Choroid plexus epithelial cell (primary cell): ENCODE measurements around the gene HSD17B2.
A peak's percentile ranks its signal among the peaks of the same experiment; 100 is the strongest.
"Not testable (repeated sequence)": the region's sequence is repeated elsewhere in the genome, so short reads cannot be mapped to it uniquely, and the experiment has no call there.

Source experiments
- DNase-seq: peaks from one replicate; pipeline ENCODE4 v3.0.0-alpha.2; 2010; ENCODE audit warnings: low read depth
- H3K4me3 ChIP-seq: 2 replicates; pipeline ENCODE4 v1.5.1; 2011; ENCODE audit warnings: low read depth, mild to moderate bottlenecking, control low read depth, low read length, moderate library complexity
- TF ChIP-seq, protein P1 (sequence below): conservative IDR thresholded peaks from 2 replicates; pipeline ENCODE4 v1.5.1; 2011; ENCODE audit warnings: low read depth, mild to moderate bottlenecking, control low read depth, inconsistent platforms, low read length, moderate library complexity

Gene HSD17B2

DNA sequence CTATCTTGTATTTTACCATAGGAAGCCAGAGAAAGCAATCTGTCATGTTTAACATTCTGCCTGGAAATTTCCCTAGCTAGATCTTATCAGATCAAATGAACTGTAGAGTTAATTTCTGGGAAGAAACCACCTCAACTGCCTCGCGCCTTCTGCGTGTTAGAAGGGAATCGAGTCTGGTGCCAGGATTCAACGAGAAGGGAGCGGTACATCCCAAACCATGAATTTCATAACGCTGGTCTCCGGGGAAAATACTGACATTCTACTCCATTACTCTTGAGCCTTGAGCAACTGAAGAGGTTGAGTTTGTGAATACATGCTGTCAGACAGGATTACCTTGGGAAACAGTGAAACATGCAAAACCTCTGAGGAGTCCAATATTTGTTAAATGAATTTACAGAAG lies 99.8 kb downstream of the HSD17B2 start:
- DNase-seq, result no peak
- TF ChIP-seq, protein P1, sequence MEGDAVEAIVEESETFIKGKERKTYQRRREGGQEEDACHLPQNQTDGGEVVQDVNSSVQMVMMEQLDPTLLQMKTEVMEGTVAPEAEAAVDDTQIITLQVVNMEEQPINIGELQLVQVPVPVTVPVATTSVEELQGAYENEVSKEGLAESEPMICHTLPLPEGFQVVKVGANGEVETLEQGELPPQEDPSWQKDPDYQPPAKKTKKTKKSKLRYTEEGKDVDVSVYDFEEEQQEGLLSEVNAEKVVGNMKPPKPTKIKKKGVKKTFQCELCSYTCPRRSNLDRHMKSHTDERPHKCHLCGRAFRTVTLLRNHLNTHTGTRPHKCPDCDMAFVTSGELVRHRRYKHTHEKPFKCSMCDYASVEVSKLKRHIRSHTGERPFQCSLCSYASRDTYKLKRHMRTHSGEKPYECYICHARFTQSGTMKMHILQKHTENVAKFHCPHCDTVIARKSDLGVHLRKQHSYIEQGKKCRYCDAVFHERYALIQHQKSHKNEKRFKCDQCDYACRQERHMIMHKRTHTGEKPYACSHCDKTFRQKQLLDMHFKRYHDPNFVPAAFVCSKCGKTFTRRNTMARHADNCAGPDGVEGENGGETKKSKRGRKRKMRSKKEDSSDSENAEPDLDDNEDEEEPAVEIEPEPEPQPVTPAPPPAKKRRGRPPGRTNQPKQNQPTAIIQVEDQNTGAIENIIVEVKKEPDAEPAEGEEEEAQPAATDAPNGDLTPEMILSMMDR, result no peak
- H3K4me3 ChIP-seq, result no peak overlapping the region

DNA sequence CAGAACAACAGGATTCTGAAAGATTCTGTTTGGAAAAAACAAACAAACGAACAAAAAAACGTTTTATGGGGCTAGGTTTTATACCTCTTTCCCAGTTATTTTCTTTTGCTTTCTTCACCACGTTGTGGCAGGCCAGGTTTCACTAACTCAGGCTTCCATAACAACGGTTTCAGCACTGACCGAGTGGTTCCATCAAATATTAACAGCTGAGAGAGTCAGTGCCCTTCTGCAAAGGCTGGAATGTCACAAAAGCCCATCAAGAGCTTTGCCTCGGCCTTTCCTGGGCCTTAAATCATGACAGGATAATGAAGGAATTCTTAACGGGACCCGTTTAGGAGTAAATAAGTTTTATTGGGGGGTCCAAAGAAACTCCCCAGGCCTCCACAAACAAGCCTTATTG lies 100.8 kb downstream of the HSD17B2 start:
- no peak for DNase-seq
- TF ChIP-seq, protein P1, result no peak
- no peak overlapping the region for H3K4me3 ChIP-seq

DNA sequence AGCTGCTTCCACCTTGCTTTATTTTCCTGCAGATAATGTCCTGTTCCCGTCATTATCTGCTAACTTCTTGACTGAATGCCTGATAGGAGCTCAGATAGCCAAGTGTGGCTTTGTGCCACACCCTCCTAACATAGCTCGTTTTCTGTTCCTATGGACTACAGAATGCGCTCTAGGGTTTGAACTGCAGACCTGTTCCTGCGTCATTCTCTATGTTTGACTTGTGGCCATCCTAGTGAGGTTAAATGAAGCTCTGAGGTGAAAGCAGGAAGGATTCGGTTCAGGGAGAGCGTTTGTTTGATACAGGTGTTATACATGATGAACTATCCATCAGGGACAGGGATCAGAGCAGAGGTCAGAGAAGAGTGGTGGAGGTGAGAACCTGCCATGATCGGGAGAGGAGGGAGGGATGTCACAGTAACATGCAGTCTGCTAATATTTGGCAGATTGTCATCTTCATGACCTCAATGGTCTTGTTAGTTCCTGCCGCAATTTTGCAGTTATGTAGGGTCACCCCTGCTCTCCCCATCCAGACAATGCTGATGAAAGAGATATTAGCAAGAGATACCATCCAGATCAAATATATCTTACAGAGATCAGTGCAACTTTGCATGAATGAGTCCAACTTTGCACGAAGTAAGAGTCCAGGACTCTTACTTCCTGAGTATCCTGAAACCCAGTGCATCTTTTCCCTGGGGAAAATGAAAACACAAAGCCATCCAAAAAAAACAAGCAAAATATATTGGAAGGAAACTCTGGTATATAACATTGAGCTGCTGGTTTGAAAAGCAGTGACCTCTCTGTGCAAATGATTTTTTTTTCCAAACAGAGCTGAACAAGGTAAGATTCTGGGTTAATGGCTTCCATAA lies 102.1 kb downstream of the HSD17B2 start:
- H3K4me3 ChIP-seq, result no peak overlapping the region
- TF ChIP-seq, protein P1, result no peak
- DNase-seq, result peak; percentile 29

DNA sequence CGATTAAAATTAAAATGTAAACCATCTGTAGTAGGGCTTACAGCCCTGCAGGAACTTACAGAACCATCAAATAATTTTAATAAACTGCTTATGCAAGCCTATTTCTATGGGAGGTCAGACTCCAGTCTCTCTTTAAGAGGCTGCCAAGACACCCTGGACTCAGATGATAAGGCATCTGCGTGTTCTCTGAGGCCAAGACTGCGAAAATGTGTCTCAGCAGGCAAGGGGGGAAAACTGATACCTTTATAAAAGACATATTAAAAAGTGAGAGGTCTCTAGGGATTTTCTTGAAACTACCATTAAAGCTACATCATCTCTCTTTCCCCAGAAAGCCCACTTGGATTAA lies 102.7 kb downstream of the HSD17B2 start:
- TF ChIP-seq, protein P1, result no peak
- DNase-seq, result peak; percentile 21
- H3K4me3 ChIP-seq, result no peak overlapping the region

DNA sequence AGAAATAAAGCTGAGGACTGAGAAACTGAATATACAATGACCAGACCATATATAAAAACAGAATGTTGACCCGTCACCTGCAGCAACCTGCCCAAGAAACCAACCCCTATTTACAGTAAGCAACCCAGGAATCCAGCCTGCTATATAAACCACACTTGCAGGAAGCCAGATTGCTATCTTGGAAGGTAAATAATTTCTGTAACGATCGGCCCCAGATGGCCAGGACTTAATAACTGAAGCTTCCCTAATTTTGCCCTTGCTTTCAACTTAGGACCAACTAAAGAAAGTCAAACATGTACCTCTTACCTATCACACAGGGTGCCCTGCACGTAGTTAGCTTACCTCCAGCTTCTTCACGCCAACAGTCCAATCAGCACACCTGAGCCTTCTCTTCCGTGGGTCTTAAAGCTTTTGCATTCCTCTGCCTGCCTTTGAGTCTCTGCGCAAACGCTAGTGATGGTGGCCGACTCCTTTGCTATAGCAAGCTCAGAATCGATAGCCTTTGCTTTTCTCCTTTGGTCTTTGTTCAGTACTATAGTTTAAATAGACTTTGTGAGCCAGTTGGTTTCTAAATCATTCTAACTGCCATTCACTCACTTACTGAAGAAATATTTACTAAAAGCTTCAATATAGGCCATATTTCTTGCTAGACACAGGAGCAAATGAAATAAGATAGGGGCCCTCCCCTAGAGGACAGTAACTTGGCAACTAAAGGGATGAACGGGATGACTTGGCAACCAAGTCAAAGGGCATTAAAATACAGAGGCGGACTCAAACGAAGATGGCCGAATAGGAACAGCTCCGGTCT lies 103.6 kb downstream of the HSD17B2 start:
- TF ChIP-seq, protein P1, result no peak
- H3K4me3 ChIP-seq, result no peak overlapping the region
- no peak for DNase-seq

DNA sequence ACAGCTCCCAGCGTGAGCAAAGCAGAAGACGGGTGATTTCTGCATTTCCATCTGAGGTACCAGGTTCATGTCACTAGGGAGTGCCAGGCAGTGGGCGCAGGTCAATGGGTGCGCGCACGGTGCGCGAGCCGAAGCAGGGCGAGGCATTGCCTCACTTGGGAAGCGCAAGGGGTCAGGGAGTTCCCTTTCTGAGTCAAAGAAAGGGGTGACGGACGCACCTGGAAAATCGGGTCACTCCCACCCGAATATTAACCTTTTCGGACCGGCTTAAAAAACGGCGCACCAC lies 104.2 kb downstream of the HSD17B2 start:
- not testable (repeated sequence) for H3K4me3 ChIP-seq, DNase-seq

DNA sequence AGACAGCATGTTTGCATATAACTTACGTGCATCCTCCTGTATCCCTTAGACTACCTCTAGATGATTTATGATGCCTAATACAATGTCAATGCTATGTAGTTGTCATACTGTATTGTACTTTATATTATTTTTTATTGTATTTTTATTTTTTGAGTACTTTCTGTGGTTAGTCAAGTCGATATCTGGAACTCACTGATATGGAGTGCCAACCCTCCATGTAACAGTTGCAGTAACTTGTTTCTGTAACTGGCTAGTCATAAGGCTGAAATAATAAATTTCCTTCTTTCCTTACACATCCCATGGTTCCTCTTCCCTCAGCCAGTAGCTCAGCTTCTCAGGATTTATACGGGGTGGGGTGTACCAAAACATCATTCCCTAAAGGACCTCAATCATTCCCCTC lies 111.5 kb downstream of the HSD17B2 start:
- TF ChIP-seq, protein P1, result no peak
- H3K4me3 ChIP-seq, result no peak overlapping the region
- no peak for DNase-seq
